ENCODE results near the gene UFD1.

UFD1 gene

GRCh38 chr22:19471572-19471971 is 7.4 kb downstream of the UFD1 start:
- no peak for DNase-seq (ENCODE audit: low read depth in 2 of 2)

GRCh38 chr22:19470010-19470409 is 9.0 kb downstream of the UFD1 start:
- no peak for DNase-seq (ENCODE audit: low read depth in 2 of 2)

- no peak for DNase-seq (ENCODE audit: low read depth in 2 of 2)
Measured at GRCh38 chr22:19469421-19469820, 9.6 kb downstream of the UFD1 start.

- no peak for DNase-seq (ENCODE audit: low read depth in 2 of 2)
Measured at GRCh38 chr22:19467912-19468311, 11.1 kb downstream of the UFD1 start.

GRCh38 chr22:19466848-19467752 is 11.9 kb downstream of the UFD1 start:
- DNase-seq (ENCODE audit: low read depth in 2 of 2): no peak

- no peak for DNase-seq (ENCODE audit: low read depth in 2 of 2)
Measured at GRCh38 chr22:19466126-19466716, 12.8 kb downstream of the UFD1 start.

- no peak for DNase-seq (ENCODE audit: low read depth in 2 of 2)
Measured at GRCh38 chr22:19464975-19465374, 14.0 kb downstream of the UFD1 start.

- DNase-seq (ENCODE audit: low read depth in 2 of 2): no peak
Measured at GRCh38 chr22:19464546-19464945, 14.4 kb downstream of the UFD1 start.

- no peak for DNase-seq (ENCODE audit: low read depth in 2 of 2)
Measured at GRCh38 chr22:19463491-19464469, 15.2 kb downstream of the UFD1 start.

GRCh38 chr22:19463008-19463407 is 16.0 kb downstream of the UFD1 start:
- DNase-seq (ENCODE audit: low read depth in 2 of 2): no peak

- no peak for DNase-seq (ENCODE audit: low read depth in 2 of 2)
Measured at GRCh38 chr22:19461506-19461905, 17.5 kb downstream of the UFD1 start.

GRCh38 chr22:19460036-19460435 is 19.0 kb downstream of the UFD1 start:
- no peak for DNase-seq (ENCODE audit: low read depth in 2 of 2)

- DNase-seq (ENCODE audit: low read depth in 2 of 2): no peak
Measured at GRCh38 chr22:19457828-19458428, 21.1 kb downstream of the UFD1 start.

GRCh38 chr22:19456541-19456940 is 22.5 kb downstream of the UFD1 start:
- DNase-seq (ENCODE audit: low read depth in 2 of 2): no peak

GRCh38 chr22:19455585-19456370 is 23.2 kb downstream of the UFD1 start:
- DNase-seq (ENCODE audit: low read depth in 2 of 2): no peak

GRCh38 chr22:19455033-19455432 is 24.0 kb downstream of the UFD1 start:
- no peak for DNase-seq (ENCODE audit: low read depth in 2 of 2)

GRCh38 chr22:19454156-19454555 is 24.8 kb downstream of the UFD1 start:
- no peak for DNase-seq (ENCODE audit: low read depth in 2 of 2)

- no peak for DNase-seq (ENCODE audit: low read depth in 2 of 2)
Measured at GRCh38 chr22:19453718-19454117, 25.3 kb downstream of the UFD1 start.

GRCh38 chr22:19451570-19451969 is 27.4 kb downstream of the UFD1 start:
- no peak for DNase-seq (ENCODE audit: low read depth in 2 of 2)

GRCh38 chr22:19450363-19451175 is 28.4 kb downstream of the UFD1 start:
- DNase-seq (ENCODE audit: low read depth in 2 of 2): no peak
